A549 (cell line): ENCODE data around the gene RAE1. TPM values are rescaled to one million over a fixed set of nuclear protein-coding genes. Genes with fewer than 3 reads are reported as not detected.
A peak's percentile ranks its signal among the peaks of the same experiment; 100 is the strongest.

Experiments used
- ATAC-seq, 2 experiments: fragments of 200-7000 bp in 1 of 2; fragments of >200 bp in 1 of 2; cut with Nextera tagmentation in 1 of 2; cut with Tn5 transposase in 1 of 2; 3 replicates each; pipeline versions ENCODE4 v1.8.0 to v1.9.1; 2018 to 2020; ENCODE audit warnings: mild to moderate bottlenecking in 1 of 2, moderate library complexity in 1 of 2
- CTCF ChIA-PET: fragments of 300-600 bp; sonication (Branson Sonifier 250); formaldehyde crosslinking; extraction: SDS; loops from one replicate; lab custom pipeline; 2021; ENCODE audit warnings: antibody characterized with exemption, inconsistent platforms; lab: Yijun Ruan, JAX
- POLR2A ChIA-PET: fragments of 350-600 bp; formaldehyde crosslinking; extraction: SDS; loops from one replicate; lab custom pipeline; 2021; ENCODE audit warnings: antibody characterized with exemption, inconsistent platforms; lab: Yijun Ruan, JAX
- DNase-seq, 2 experiments: peaks; one replicate each; pipeline versions ENCODE4 v3.0.0 to v3.0.0-alpha.2; 2011 to 2016; ENCODE audit warnings: low read depth in 1 of 2, low spot score in 1 of 2
- FAIRE-seq: peaks from 2 replicates; lab custom pipeline; 2011; peaks lifted over from hg19 to GRCh38; lab: Jason Lieb, UNC
- H3K27ac ChIP-seq, 2 experiments: fragments of >200 bp; sonication (Bioruptor Twin); formaldehyde crosslinking; 3 replicates each; pipeline ENCODE4 v1.5.1; 2016 to 2017
- H3K4me1 ChIP-seq: fragments of >200 bp; sonication (Bioruptor Twin); formaldehyde crosslinking; 3 replicates; pipeline ENCODE4 v1.6.1; 2016
- H3K4me2 ChIP-seq: fragments of >200 bp; sonication (Bioruptor Twin); formaldehyde crosslinking; 3 replicates; pipeline ENCODE4 v1.6.1; 2016
- H3K4me3 ChIP-seq: fragments of >200 bp; sonication (Bioruptor Twin); formaldehyde crosslinking; 3 replicates; pipeline ENCODE4 v1.5.1; 2016
- H3K9me3 ChIP-seq: fragments of >200 bp; sonication (Bioruptor Twin); formaldehyde crosslinking; 3 replicates; pipeline ENCODE4 v1.6.1; 2016
- ATOH8 ChIP-seq: fragments of 250-450 bp; sonication (Bioruptor Pico); IDR thresholded peaks from 2 replicates; pipeline ENCODE4 v1.5.0; 2020; ENCODE audit warnings: low read depth, mild to moderate bottlenecking, moderate library complexity
- BCL3 ChIP-seq: fragments of >200 bp; sonication (Bioruptor Twin); formaldehyde crosslinking; IDR thresholded peaks from 3 replicates; pipeline ENCODE4 v1.6.1; 2016
- BHLHE40 ChIP-seq: IDR thresholded peaks from 2 replicates; pipeline ENCODE4 v1.6.1; 2012; ENCODE audit warnings: low read depth, low read length, inconsistent platforms
- CHD2 ChIP-seq: fragments of 150-350 bp; IDR thresholded peaks from 2 replicates; pipeline ENCODE4 v1.6.1; 2014; ENCODE audit warnings: low read length; ENCODE audit not compliant: partially characterized antibody
- CTCF ChIP-seq: fragments of >200 bp; sonication (Bioruptor Twin); formaldehyde crosslinking; IDR thresholded peaks from 3 replicates; pipeline ENCODE4 v1.5.1; 2016
- ELK1 ChIP-seq: fragments of 150-350 bp; IDR thresholded peaks from 2 replicates; pipeline ENCODE4 v1.6.1; 2014; ENCODE audit warnings: low read depth, mild to moderate bottlenecking, low read length
- FOSL2 ChIP-seq, 2 experiments: fragments of 450-650 bp in 1 of 2; fragments of >200 bp in 1 of 2; sonication (Bioruptor Twin) in 1 of 2; formaldehyde crosslinking; IDR thresholded peaks; 2 replicates each; pipeline versions ENCODE4 v1.5.0 to v1.6.1; 2016 to 2020; ENCODE audit warnings: mild to moderate bottlenecking in 1 of 2, moderate library complexity in 1 of 2
- HEYL ChIP-seq: fragments of 250-450 bp; sonication (Bioruptor Pico); IDR thresholded peaks from 2 replicates; pipeline ENCODE4 v1.8.0; 2021; ENCODE audit warnings: mild to moderate bottlenecking, moderate library complexity
- HOXB13 ChIP-seq: fragments of 250-450 bp; sonication (Bioruptor Pico); IDR thresholded peaks from 2 replicates; pipeline ENCODE4 v1.5.0; 2020; ENCODE audit warnings: low read depth, mild to moderate bottlenecking, moderate library complexity
- KDM5A ChIP-seq: fragments of 200-600 bp; sonication (generic); IDR thresholded peaks from 2 replicates; pipeline ENCODE4 v1.6.1; 2016; ENCODE audit warnings: antibody characterized with exemption, mild to moderate bottlenecking
- MAFK ChIP-seq: fragments of 450-650 bp; IDR thresholded peaks from 2 replicates; pipeline ENCODE4 v1.6.1; 2014; ENCODE audit not compliant: partially characterized antibody
- MAX ChIP-seq: IDR thresholded peaks from 2 replicates; pipeline ENCODE4 v1.6.1; 2012
- MAZ ChIP-seq: fragments of 150-350 bp; IDR thresholded peaks from 2 replicates; pipeline ENCODE4 v1.6.1; 2014; ENCODE audit warnings: antibody characterized with exemption, low read depth, low read length, borderline replicate concordance
- PBX3 ChIP-seq: IDR thresholded peaks from 2 replicates; pipeline ENCODE4 v1.6.1; 2012
- POLR2A ChIP-seq: IDR thresholded peaks from 2 replicates; pipeline ENCODE4 v1.6.1; 2012; ENCODE audit warnings: mild to moderate bottlenecking, low read length
- RAD21 ChIP-seq, 2 experiments: fragments of >200 bp in 1 of 2; sonication (Bioruptor Twin) in 1 of 2; formaldehyde crosslinking in 1 of 2; IDR thresholded peaks in 1 of 2; conservative IDR thresholded peaks in 1 of 2; 2 replicates in 1 of 2; 3 replicates in 1 of 2; pipeline ENCODE4 v1.6.1; 2012 to 2018; ENCODE audit warnings: inconsistent platforms in 1 of 2
- RCOR1 ChIP-seq: fragments of 150-350 bp; IDR thresholded peaks from 2 replicates; pipeline ENCODE4 v1.6.1; 2014; ENCODE audit warnings: antibody characterized with exemption, low read length, low read depth
- RFX5 ChIP-seq: fragments of 450-650 bp; IDR thresholded peaks from 2 replicates; pipeline ENCODE4 v1.7.1; 2014; ENCODE audit warnings: antibody characterized with exemption, mild to moderate bottlenecking, moderate library complexity
- SMC3 ChIP-seq: fragments of >200 bp; sonication (Bioruptor Twin); formaldehyde crosslinking; IDR thresholded peaks from 3 replicates; pipeline ENCODE4 v1.6.1; 2018; ENCODE audit warnings: inconsistent platforms
- ZSCAN20 ChIP-seq: fragments of 250-450 bp; sonication (Bioruptor Pico); IDR thresholded peaks from 2 replicates; pipeline ENCODE4 v1.8.0; 2022; ENCODE audit warnings: mild to moderate bottlenecking, moderate library complexity
- WGBS: methylation state at CpG from one replicate; pipeline ENCODE4 v1.1.6; 2017; ENCODE audit errors: missing lambda C conversion rate; 5-methylcytosine and 5-hydroxymethylcytosine counted together
- polyA plus RNA-seq, 4 experiments: library from polyadenylated mRNA; depleted of rRNA in 3 of 4; stranded (reverse); fragments of >200 nt; fragmentation: RNase III in 1 of 4; extraction: RNeasy Plus Mini Kit Qiagen cat#74134 plus additional on column Dnase treatment in 1 of 4; gene quantifications; 2 replicates in 3 of 4; 3 replicates in 1 of 4; pipeline ENCODE4 v1.2.3, GENCODE V29; 2011 to 2017

The RAE1 gene
- polyA plus RNA-seq, 2 of the 4 experiments (the other 2 are of a cell fraction): 54.7 to 69.6 TPM

- H3K4me2 ChIP-seq: 0 out of 3 replicates have a peak overlapping the region, but pooled peaks have one; percentile 30
- 56% methylated on average over 11 of the region's 19 CpGs for WGBS
- POLR2A ChIA-PET: no interaction called here
- H3K4me3 ChIP-seq: no peak overlapping the region
- peak; percentile 31 to 39; a peak in 2 of 6 replicates for ATAC-seq
- CTCF ChIA-PET: interaction anchor here (2.8 kb wide), 1 partner anchor 11 kb away, joined by 9 read pairs; no protein-coding TSS in a partner anchor
- H3K4me1 ChIP-seq: peaks cover 9% of the 10 kb centered on the region; the same call in 2 of the 3 replicates
- no peak for FAIRE-seq
- no peak for DNase-seq
- H3K9me3 ChIP-seq: no peaks in the 10 kb centered on the region
- peak overlapping the region; percentile 14 to 51; a peak in 1 of 6 replicates for H3K27ac ChIP-seq
- TF ChIP-seq PBX3 (no peak), ATOH8 (CRISPR knock-in tag) (no peak), POLR2A (no peak), RAD21 (conservative IDR thresholded peaks at IDR 0.05 in 1 of 2, IDR thresholded peaks at IDR 0.05 in 1 of 2) (no peak), BCL3 (no peak), HEYL (no peak)
These were observed 64.0 kb downstream of the RAE1 start for GRCh38 chr20:57414867-57415592.

GRCh38 chr20:57415771-57416170 lies 64.7 kb downstream of the RAE1 start:
- Histone ChIP-seq H3K4me1 (peaks cover 9% of the 10 kb centered on the region; the same call in 2 of the 3 replicates), H3K9me3 (no peaks in the 10 kb centered on the region), H3K4me3 (no peak overlapping the region), H3K27ac (no peak overlapping the region), H3K4me2 (no peak overlapping the region)
- WGBS: 93% methylated on average over 11 of the region's 11 CpGs
- ATAC-seq (no peak), DNase-seq (no peak), FAIRE-seq (no peak)
- TF ChIP-seq RCOR1 (no peak), KDM5A (no peak), ZSCAN20 (no peak), MAFK (no peak), HOXB13 (CRISPR knock-in tag) (no peak), BCL3 (no peak), FOSL2 (IDR thresholded peaks at IDR 0.05) (no peak), FOSL2 (CRISPR knock-in tag; IDR thresholded peaks at IDR 0.05) (no peak), ATOH8 (CRISPR knock-in tag) (no peak), CHD2 (no peak), RFX5 (no peak), CTCF (no peak), ELK1 (no peak), MAZ (no peak), RAD21 (conservative IDR thresholded peaks at IDR 0.05 in 1 of 2, IDR thresholded peaks at IDR 0.05 in 1 of 2) (no peak), SMC3 (no peak), BHLHE40 (no peak), MAX (no peak)
- POLR2A ChIA-PET: no interaction called here
- CTCF ChIA-PET: interaction anchor here (0.6 to 1.6 kb wide), 2 partner anchors 13 to 34 kb away, joined by 3 to 4 read pairs; no protein-coding TSS in a partner anchor
